GM19240 (cell line): Measurements from ENCODE around the gene GOLGA8B.
"Not testable (repeated sequence)": the region's sequence is repeated elsewhere in the genome, so short reads cannot be mapped to it uniquely, and the experiment has no call there.

Experiments
- DNase-seq: peaks from one replicate; pipeline ENCODE4 v3.0.0; 2011; ENCODE audit warnings: low spot score; ENCODE audit not compliant: insufficient read length

Gene GOLGA8B

GRCh38 chr15:34583399-34584329, at the start of gene GOLGA8B:
Gene GOLGA8B (minus strand): TSS chr15:34583651. CDS start chr15:34535912, 47,739 bp downstream.
- DNase-seq, result peak; percentile 65

- DNase-seq, result not testable (repeated sequence)
Measured at GRCh38 chr15:34633165-34633564, 49.7 kb upstream of the GOLGA8B start.

GRCh38 chr15:34628577-34629152, 45.2 kb upstream of the GOLGA8B start:
- no peak for DNase-seq

- no peak for DNase-seq
Measured at GRCh38 chr15:34625007-34625406, 41.6 kb upstream of the GOLGA8B start.

- DNase-seq, result no peak
Measured at GRCh38 chr15:34621675-34622074, 38.2 kb upstream of the GOLGA8B start.

- no peak for DNase-seq
Measured at GRCh38 chr15:34620814-34621213, 37.4 kb upstream of the GOLGA8B start.

- no peak for DNase-seq
Measured at GRCh38 chr15:34620142-34620541, 36.7 kb upstream of the GOLGA8B start.

- DNase-seq, result no peak
Measured at GRCh38 chr15:34619151-34619550, 35.7 kb upstream of the GOLGA8B start.

- DNase-seq, result no peak
Measured at GRCh38 chr15:34618073-34618472, 34.6 kb upstream of the GOLGA8B start.

- no peak for DNase-seq
Measured at GRCh38 chr15:34616613-34617012, 33.2 kb upstream of the GOLGA8B start.

- DNase-seq, result no peak
Measured at GRCh38 chr15:34613997-34614396, 30.5 kb upstream of the GOLGA8B start.

GRCh38 chr15:34613301-34613700, 29.9 kb upstream of the GOLGA8B start:
- DNase-seq, result no peak

- DNase-seq, result no peak
Measured at GRCh38 chr15:34610354-34610753, 26.9 kb upstream of the GOLGA8B start.

- DNase-seq, result no peak
Measured at GRCh38 chr15:34609102-34610057, 25.9 kb upstream of the GOLGA8B start.

GRCh38 chr15:34608517-34608916, 25.1 kb upstream of the GOLGA8B start:
- DNase-seq, result no peak

GRCh38 chr15:34607832-34608231, 24.4 kb upstream of the GOLGA8B start:
- no peak for DNase-seq

- no peak for DNase-seq
Measured at GRCh38 chr15:34606545-34606944, 23.1 kb upstream of the GOLGA8B start.

- no peak for DNase-seq
Measured at GRCh38 chr15:34606131-34606530, 22.7 kb upstream of the GOLGA8B start.

GRCh38 chr15:34603095-34603494, 19.6 kb upstream of the GOLGA8B start:
- no peak for DNase-seq

- DNase-seq, result no peak
Measured at GRCh38 chr15:34600923-34601322, 17.5 kb upstream of the GOLGA8B start.

GRCh38 chr15:34598799-34599585, 15.5 kb upstream of the GOLGA8B start:
- no peak for DNase-seq
